Liver (tissue), 9 donors: Measurements from ENCODE around the gene APEX2. TPM values are rescaled to one million over a fixed set of nuclear protein-coding genes. Genes with fewer than 3 reads are reported as not detected.
A peak's percentile ranks its signal among the peaks of the same experiment; 100 is the strongest.

Source experiments
- DNase-seq: peaks from one replicate; pipeline ENCODE4 v3.0.0-alpha.2; 2017; ENCODE audit warnings: low spot score
- H3K27ac ChIP-seq, 2 donors: one replicate each; pipeline ENCODE4 v1.7.0; 2013; ENCODE audit warnings: inconsistent platforms in 2 of 2, low read length in 2 of 2, control low read depth in 1 of 2, low read depth in 1 of 2, mild to moderate bottlenecking in 1 of 2
- H3K27me3 ChIP-seq, 4 donors: one replicate each; pipeline versions ENCODE4 v1.6.1 to v1.7.0; 2013; ENCODE audit warnings: low read length in 3 of 4, inconsistent platforms in 1 of 4, mild to moderate bottlenecking in 1 of 4, moderate library complexity in 1 of 4; ENCODE audit not compliant: control insufficient read depth in 4 of 4, insufficient read depth in 4 of 4
- H3K36me3 ChIP-seq, 4 donors: one replicate each; pipeline versions ENCODE4 v1.6.1 to v1.7.0; 2013; ENCODE audit warnings: low read length in 3 of 4, mild to moderate bottlenecking in 3 of 4, low read depth in 1 of 4, moderate library complexity in 1 of 4; ENCODE audit not compliant: control insufficient read depth in 4 of 4, insufficient read depth in 3 of 4
- H3K4me1 ChIP-seq, 4 donors: one replicate each; pipeline versions ENCODE4 v1.6.1 to v1.7.0; 2013; ENCODE audit warnings: low read length in 3 of 4, mild to moderate bottlenecking in 3 of 4, moderate library complexity in 1 of 4; ENCODE audit not compliant: control insufficient read depth in 4 of 4, insufficient read depth in 4 of 4
- H3K4me3 ChIP-seq, 3 donors: one replicate each; pipeline versions ENCODE4 v1.6.1 to v1.7.0; 2013; ENCODE audit warnings: low read length in 3 of 3, control low read depth in 1 of 3, low read depth in 1 of 3, mild to moderate bottlenecking in 1 of 3
- H3K9ac ChIP-seq, 2 donors: one replicate each; pipeline ENCODE4 v1.7.0; 2013; ENCODE audit warnings: low read length in 2 of 2, mild to moderate bottlenecking in 2 of 2, moderate library complexity in 2 of 2, control low read depth in 1 of 2, low read depth in 1 of 2
- H3K9me3 ChIP-seq, 4 donors: one replicate each; pipeline versions ENCODE4 v1.6.1 to v1.7.0; 2013; ENCODE audit warnings: low read length in 3 of 4; ENCODE audit not compliant: control insufficient read depth in 4 of 4
- CTCF ChIP-seq: fragments of 150-350 bp; IDR thresholded peaks from 2 replicates; pipeline ENCODE4 v1.5.1; 2017; ENCODE audit warnings: improper control_type of control experiment, low read depth, low read length; ENCODE audit not compliant: missing input control
- EGR1 ChIP-seq, 2 donors: IDR thresholded peaks; 2 replicates each; pipeline ENCODE4 v1.6.1; 2016 to 2018; ENCODE audit warnings: antibody characterized with exemption in 2 of 2, low read depth in 2 of 2
- FOXA1 ChIP-seq: IDR thresholded peaks from 2 replicates; pipeline ENCODE4 v1.6.1; 2016; ENCODE audit warnings: antibody characterized with exemption
- FOXA2 ChIP-seq: IDR thresholded peaks from 2 replicates; pipeline ENCODE4 v1.6.1; 2016; ENCODE audit warnings: antibody characterized with exemption
- GABPA ChIP-seq, 2 donors: IDR thresholded peaks in 1 of 2; conservative IDR thresholded peaks in 1 of 2; 2 replicates each; pipeline ENCODE4 v1.6.1; 2016; ENCODE audit warnings: antibody characterized with exemption in 2 of 2, mild to moderate bottlenecking in 1 of 2, moderate library complexity in 1 of 2
- HNF4A ChIP-seq, 2 donors: conservative IDR thresholded peaks; 2 replicates each; pipeline ENCODE4 v1.6.1; 2016; ENCODE audit warnings: antibody characterized with exemption in 2 of 2, mild to moderate bottlenecking in 2 of 2
- HNF4G ChIP-seq: IDR thresholded peaks from 2 replicates; pipeline ENCODE4 v1.6.1; 2016; ENCODE audit warnings: antibody characterized with exemption
- JUND ChIP-seq, 2 donors: IDR thresholded peaks; 2 replicates each; pipeline ENCODE4 v1.6.1; 2016; ENCODE audit warnings: antibody characterized with exemption in 2 of 2
- MAX ChIP-seq: IDR thresholded peaks from 2 replicates; pipeline ENCODE4 v1.6.1; 2016; ENCODE audit warnings: antibody characterized with exemption
- NR2F2 ChIP-seq: IDR thresholded peaks from 2 replicates; pipeline ENCODE4 v1.6.1; 2016; ENCODE audit warnings: antibody characterized with exemption
- RAD21 ChIP-seq, 2 donors: IDR thresholded peaks; 2 replicates each; pipeline ENCODE4 v1.6.1; 2016; ENCODE audit warnings: antibody characterized with exemption in 2 of 2, mild to moderate bottlenecking in 2 of 2
- REST ChIP-seq: IDR thresholded peaks from 2 replicates; pipeline ENCODE4 v1.6.1; 2016; ENCODE audit warnings: antibody characterized with exemption, mild to moderate bottlenecking
- RXRA ChIP-seq, 2 donors: IDR thresholded peaks; 2 replicates each; pipeline ENCODE4 v1.6.1; 2017 to 2018; ENCODE audit warnings: antibody characterized with exemption in 2 of 2, mild to moderate bottlenecking in 1 of 2
- SP1 ChIP-seq: IDR thresholded peaks from 2 replicates; pipeline ENCODE4 v1.6.1; 2018; ENCODE audit warnings: antibody characterized with exemption, mild to moderate bottlenecking
- TAF1 ChIP-seq: conservative IDR thresholded peaks from 2 replicates; pipeline ENCODE4 v1.6.1; 2016; ENCODE audit warnings: antibody characterized with exemption, mild to moderate bottlenecking
- YY1 ChIP-seq: IDR thresholded peaks from 2 replicates; pipeline ENCODE4 v1.6.1; 2016; ENCODE audit warnings: antibody characterized with exemption, mild to moderate bottlenecking
- WGBS: extraction: QIAGEN DNeasy Blood & Tissue Kit; methylation state at CpG from one replicate; pipeline ENCODE4 v1.1.7; 2013; 5-methylcytosine and 5-hydroxymethylcytosine counted together
- polyA plus RNA-seq, 2 donors: library from polyadenylated mRNA; stranded (reverse) in 1 of 2; unstranded in 1 of 2; fragments of 200-250 nt in 1 of 2; fragments of >200 nt in 1 of 2; fragmentation: Nextera tagmentation in 1 of 2; extraction: Ambion mirVana in 1 of 2; gene quantifications; one replicate each; pipeline versions ENCODE4 v1.2.1 to v1.2.3, GENCODE V29; 2013 to 2015
- total RNA-seq, 2 donors: library from RNA; depleted of rRNA; stranded (reverse); fragments of >200 nt; gene quantifications; one replicate each; pipeline ENCODE4 v1.2.3, GENCODE V29; 2014
- TF ChIP-seq, protein P1 (sequence below): IDR thresholded peaks from 2 replicates; pipeline ENCODE4 v1.6.1; 2016; ENCODE audit warnings: antibody characterized with exemption
- TF ChIP-seq, protein P2 (sequence below): IDR thresholded peaks from 2 replicates; pipeline ENCODE4 v1.6.1; 2016; ENCODE audit warnings: antibody characterized with exemption
- donor health status: healthy.
- donor health status: healthy.
- donor health status: healthy.
- donor health status: healthy.
- donor health status: healthy.

APEX2 gene
- total and polyA plus RNA-seq, 4 donors = 5.0 to 8.6 (median 6.7) TPM

DNA sequence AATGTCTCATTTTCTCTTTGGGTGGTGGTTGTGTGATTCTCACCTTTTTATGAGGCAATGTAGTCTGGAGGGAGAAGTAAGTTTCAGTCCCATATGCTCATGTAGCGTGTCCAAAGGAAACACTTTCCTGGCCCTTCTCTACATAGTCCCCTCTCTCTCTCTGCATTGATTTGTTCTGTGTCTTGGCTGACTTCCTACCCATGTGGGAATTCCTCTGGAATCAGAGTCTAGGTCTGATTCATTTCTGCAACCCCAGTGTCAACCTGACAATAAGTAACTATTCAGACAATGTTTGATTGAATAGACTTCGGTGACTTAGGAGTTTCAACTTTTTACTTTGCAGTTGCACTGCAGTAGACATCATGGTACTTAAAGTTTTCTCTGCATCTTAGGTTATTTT lies 33.3 kb downstream of the APEX2 start:
- 37% methylated on average over 2 of the region's 2 CpGs for WGBS
- Histone ChIP-seq H3K4me3 (no peak overlapping the region), H3K4me1 (peaks cover 0 to 4% (median 0%) of the 10 kb centered on the region in 4 donors), H3K27me3 (no peaks in the 10 kb centered on the region), H3K9me3 (no peaks in the 10 kb centered on the region), H3K9ac (no peak overlapping the region), H3K36me3 (no peaks in the 10 kb centered on the region), H3K27ac (no peak overlapping the region)
- DNase-seq = no peak
- peak; percentile 30 to 34 for TF ChIP-seq HNF4A (conservative IDR thresholded peaks at IDR 0.05)
- no peak for TF ChIP-seq RAD21 (IDR thresholded peaks at IDR 0.05)
- no peak for TF ChIP-seq HNF4G
- peak; percentile 21 for TF ChIP-seq SP1
- peak in 1 of 2 donors; percentile 22 for TF ChIP-seq RXRA (IDR thresholded peaks at IDR 0.05)

DNA sequence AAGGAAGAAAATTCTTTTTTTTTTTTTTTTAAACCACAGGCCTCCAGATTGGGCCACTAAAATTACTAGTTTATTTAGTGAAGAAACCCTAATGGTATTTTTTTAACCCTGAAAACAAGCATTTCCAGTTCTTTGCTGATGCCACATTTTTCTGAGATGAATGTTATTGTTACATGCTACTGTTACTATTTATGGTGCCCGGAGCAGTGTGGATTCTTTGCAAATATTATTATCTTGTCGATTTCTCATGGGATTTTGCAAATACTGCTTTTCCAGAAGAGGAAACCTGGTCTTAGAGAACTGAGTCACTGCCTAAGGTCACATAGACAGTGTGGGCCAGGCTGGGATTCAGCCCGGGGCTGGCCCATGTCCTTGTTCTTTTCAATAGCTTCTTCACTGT lies 39.3 kb downstream of the APEX2 start:
- Histone ChIP-seq H3K4me1 (no peaks in the 10 kb centered on the region), H3K36me3 (no peaks in the 10 kb centered on the region), H3K9ac (no peak overlapping the region), H3K27me3 (no peaks in the 10 kb centered on the region), H3K27ac (no peak overlapping the region), H3K9me3 (no peaks in the 10 kb centered on the region), H3K4me3 (no peak overlapping the region)
- TF ChIP-seq YY1 (no peak), HNF4G (no peak), SP1 (no peak), EGR1 (IDR thresholded peaks at IDR 0.05; ENCODE audit: low read depth in 2 of 2) (no peak), HNF4A (conservative IDR thresholded peaks at IDR 0.05) (no peak), RXRA (IDR thresholded peaks at IDR 0.05) (no peak), REST (no peak), NR2F2 (no peak), MAX (no peak), TAF1 (no peak), FOXA2 (no peak), GABPA (IDR thresholded peaks at IDR 0.05 in 1 of 2, conservative IDR thresholded peaks at IDR 0.05 in 1 of 2) (no peak), FOXA1 (no peak), CTCF (no peak), JUND (IDR thresholded peaks at IDR 0.05) (no peak)
- TF ChIP-seq, protein P1, sequence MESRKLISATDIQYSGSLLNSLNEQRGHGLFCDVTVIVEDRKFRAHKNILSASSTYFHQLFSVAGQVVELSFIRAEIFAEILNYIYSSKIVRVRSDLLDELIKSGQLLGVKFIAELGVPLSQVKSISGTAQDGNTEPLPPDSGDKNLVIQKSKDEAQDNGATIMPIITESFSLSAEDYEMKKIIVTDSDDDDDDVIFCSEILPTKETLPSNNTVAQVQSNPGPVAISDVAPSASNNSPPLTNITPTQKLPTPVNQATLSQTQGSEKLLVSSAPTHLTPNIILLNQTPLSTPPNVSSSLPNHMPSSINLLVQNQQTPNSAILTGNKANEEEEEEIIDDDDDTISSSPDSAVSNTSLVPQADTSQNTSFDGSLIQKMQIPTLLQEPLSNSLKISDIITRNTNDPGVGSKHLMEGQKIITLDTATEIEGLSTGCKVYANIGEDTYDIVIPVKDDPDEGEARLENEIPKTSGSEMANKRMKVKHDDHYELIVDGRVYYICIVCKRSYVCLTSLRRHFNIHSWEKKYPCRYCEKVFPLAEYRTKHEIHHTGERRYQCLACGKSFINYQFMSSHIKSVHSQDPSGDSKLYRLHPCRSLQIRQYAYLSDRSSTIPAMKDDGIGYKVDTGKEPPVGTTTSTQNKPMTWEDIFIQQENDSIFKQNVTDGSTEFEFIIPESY = no peak
- TF ChIP-seq, protein P2, sequence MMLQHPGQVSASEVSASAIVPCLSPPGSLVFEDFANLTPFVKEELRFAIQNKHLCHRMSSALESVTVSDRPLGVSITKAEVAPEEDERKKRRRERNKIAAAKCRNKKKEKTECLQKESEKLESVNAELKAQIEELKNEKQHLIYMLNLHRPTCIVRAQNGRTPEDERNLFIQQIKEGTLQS = no peak
- 85% methylated on average over 3 of the region's 3 CpGs for WGBS
- DNase-seq = no peak
